Measurements from ENCODE around the gene PRPH2.

Gene PRPH2

GRCh38 chr6:42722497-42722896 lies at the start of gene PRPH2:
Gene PRPH2, minus strand, starts transcription at chr6:42722597. Its CDS starts 263 bp downstream, at chr6:42722334.
- H3K27ac ChIP-seq = no peak within 1 kb of the TSS
- no peak for DNase-seq (ENCODE audit: low read depth, low spot score)

- DNase-seq (ENCODE audit: low read depth, low spot score) = no peak
- no peak overlapping the region for H3K27ac ChIP-seq
Measured at GRCh38 chr6:42771741-42772100, 49.3 kb upstream of the PRPH2 start.

- no peak for DNase-seq (ENCODE audit: low read depth, low spot score)
- no peak overlapping the region for H3K27ac ChIP-seq
Measured at GRCh38 chr6:42769836-42770235, 47.4 kb upstream of the PRPH2 start.

- DNase-seq (ENCODE audit: low read depth, low spot score) = no peak
- no peak overlapping the region for H3K27ac ChIP-seq
Measured at GRCh38 chr6:42769051-42769450, 46.7 kb upstream of the PRPH2 start.

- DNase-seq (ENCODE audit: low read depth, low spot score) = peak; percentile 68
- peak overlapping the region; percentile 74 for H3K27ac ChIP-seq
Measured at GRCh38 chr6:42766163-42766670, 43.8 kb upstream of the PRPH2 start.

GRCh38 chr6:42764911-42765648 lies 42.7 kb upstream of the PRPH2 start:
- DNase-seq (ENCODE audit: low read depth, low spot score) = no peak
- peak overlapping the region; percentile 74 for H3K27ac ChIP-seq

- no peak overlapping the region for H3K27ac ChIP-seq
- no peak for DNase-seq (ENCODE audit: low read depth, low spot score)
Measured at GRCh38 chr6:42762950-42763349, 40.6 kb upstream of the PRPH2 start.

GRCh38 chr6:42762426-42762859 lies 40.0 kb upstream of the PRPH2 start:
- DNase-seq (ENCODE audit: low read depth, low spot score) = no peak
- H3K27ac ChIP-seq = no peak overlapping the region

- no peak for DNase-seq (ENCODE audit: low read depth, low spot score)
- no peak overlapping the region for H3K27ac ChIP-seq
Measured at GRCh38 chr6:42761287-42762067, 39.1 kb upstream of the PRPH2 start.

- H3K27ac ChIP-seq = no peak overlapping the region
- no peak for DNase-seq (ENCODE audit: low read depth, low spot score)
Measured at GRCh38 chr6:42758756-42759430, 36.5 kb upstream of the PRPH2 start.

GRCh38 chr6:42756722-42757121 lies 34.3 kb upstream of the PRPH2 start:
- DNase-seq (ENCODE audit: low read depth, low spot score) = no peak
- H3K27ac ChIP-seq = no peak overlapping the region

GRCh38 chr6:42754759-42755158 lies 32.4 kb upstream of the PRPH2 start:
- no peak overlapping the region for H3K27ac ChIP-seq
- DNase-seq (ENCODE audit: low read depth, low spot score) = no peak

- no peak overlapping the region for H3K27ac ChIP-seq
- no peak for DNase-seq (ENCODE audit: low read depth, low spot score)
Measured at GRCh38 chr6:42751055-42751454, 28.7 kb upstream of the PRPH2 start.

GRCh38 chr6:42748203-42748898 lies 26.0 kb upstream of the PRPH2 start:
- no peak for DNase-seq (ENCODE audit: low read depth, low spot score)
- H3K27ac ChIP-seq = no peak overlapping the region

- H3K27ac ChIP-seq = peak overlapping the region; percentile 91
- DNase-seq (ENCODE audit: low read depth, low spot score) = no peak
Measured at GRCh38 chr6:42746463-42747391, 24.3 kb upstream of the PRPH2 start.

GRCh38 chr6:42745640-42746462 lies 23.5 kb upstream of the PRPH2 start, which contains the start of gene TBCC:
Gene TBCC, minus strand, starts transcription at chr6:42746103. Its CDS starts 30 bp downstream, at chr6:42746073.
- H3K27ac ChIP-seq = peak within 1 kb of the TSS; percentile 91
- peak; percentile 96 for DNase-seq (ENCODE audit: low read depth, low spot score)

- H3K27ac ChIP-seq = peak overlapping the region; percentile 91
- DNase-seq (ENCODE audit: low read depth, low spot score) = no peak
Measured at GRCh38 chr6:42745083-42745639, 22.8 kb upstream of the PRPH2 start.

GRCh38 chr6:42744351-42744893 lies 22.0 kb upstream of the PRPH2 start:
- H3K27ac ChIP-seq = peak overlapping the region; percentile 91
- DNase-seq (ENCODE audit: low read depth, low spot score) = no peak
